ENCODE results near the gene TOMM20. TPM values are rescaled to one million over a fixed set of nuclear protein-coding genes. Genes with fewer than 3 reads are reported as not detected.

Gene TOMM20
- total and polyA plus RNA-seq, 9 of the 15 experiments (the other 6 are each of a cell fraction or from before 2014, with no cell fraction given), result 70.6 to 334 (median 159) TPM

GRCh38 chr1:235093013-235093695 is 35.5 kb downstream of the TOMM20 start (continued):
- TF ChIP-seq POLR2G (IDR thresholded peaks at IDR 0.05; ENCODE audit: low read depth, low read length) (no peak), NFRKB (IDR thresholded peaks at IDR 0.05; ENCODE audit: low read depth) (no peak), KLF16 (IDR thresholded peaks at IDR 0.05) (no peak), CREM (IDR thresholded peaks at IDR 0.05; ENCODE audit: low read depth) (0 out of 2 replicates have a peak, but pooled peaks have one; percentile 7), E2F8 (IDR thresholded peaks at IDR 0.05; ENCODE audit: low read depth, partially characterized antibody) (no peak), ARHGAP35 (IDR thresholded peaks at IDR 0.05; ENCODE audit: partially characterized antibody) (no peak), U2AF2 (optimal IDR thresholded peaks at IDR 0.05; ENCODE audit: low read depth, low read length) (no peak), CHD2 (IDR thresholded peaks at IDR 0.05; ENCODE audit: low read depth, low read length) (no peak), ZNF280A (IDR thresholded peaks at IDR 0.05; ENCODE audit: low read depth, partially characterized antibody) (no peak), ZFP1 (CRISPR knock-in tag; IDR thresholded peaks at IDR 0.05) (no peak)
- TF ChIP-seq, protein P1, sequence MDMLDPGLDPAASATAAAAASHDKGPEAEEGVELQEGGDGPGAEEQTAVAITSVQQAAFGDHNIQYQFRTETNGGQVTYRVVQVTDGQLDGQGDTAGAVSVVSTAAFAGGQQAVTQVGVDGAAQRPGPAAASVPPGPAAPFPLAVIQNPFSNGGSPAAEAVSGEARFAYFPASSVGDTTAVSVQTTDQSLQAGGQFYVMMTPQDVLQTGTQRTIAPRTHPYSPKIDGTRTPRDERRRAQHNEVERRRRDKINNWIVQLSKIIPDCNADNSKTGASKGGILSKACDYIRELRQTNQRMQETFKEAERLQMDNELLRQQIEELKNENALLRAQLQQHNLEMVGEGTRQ (CRISPR knock-in tag; IDR thresholded peaks at IDR 0.05), result no peak
- TF ChIP-seq, protein P2, sequence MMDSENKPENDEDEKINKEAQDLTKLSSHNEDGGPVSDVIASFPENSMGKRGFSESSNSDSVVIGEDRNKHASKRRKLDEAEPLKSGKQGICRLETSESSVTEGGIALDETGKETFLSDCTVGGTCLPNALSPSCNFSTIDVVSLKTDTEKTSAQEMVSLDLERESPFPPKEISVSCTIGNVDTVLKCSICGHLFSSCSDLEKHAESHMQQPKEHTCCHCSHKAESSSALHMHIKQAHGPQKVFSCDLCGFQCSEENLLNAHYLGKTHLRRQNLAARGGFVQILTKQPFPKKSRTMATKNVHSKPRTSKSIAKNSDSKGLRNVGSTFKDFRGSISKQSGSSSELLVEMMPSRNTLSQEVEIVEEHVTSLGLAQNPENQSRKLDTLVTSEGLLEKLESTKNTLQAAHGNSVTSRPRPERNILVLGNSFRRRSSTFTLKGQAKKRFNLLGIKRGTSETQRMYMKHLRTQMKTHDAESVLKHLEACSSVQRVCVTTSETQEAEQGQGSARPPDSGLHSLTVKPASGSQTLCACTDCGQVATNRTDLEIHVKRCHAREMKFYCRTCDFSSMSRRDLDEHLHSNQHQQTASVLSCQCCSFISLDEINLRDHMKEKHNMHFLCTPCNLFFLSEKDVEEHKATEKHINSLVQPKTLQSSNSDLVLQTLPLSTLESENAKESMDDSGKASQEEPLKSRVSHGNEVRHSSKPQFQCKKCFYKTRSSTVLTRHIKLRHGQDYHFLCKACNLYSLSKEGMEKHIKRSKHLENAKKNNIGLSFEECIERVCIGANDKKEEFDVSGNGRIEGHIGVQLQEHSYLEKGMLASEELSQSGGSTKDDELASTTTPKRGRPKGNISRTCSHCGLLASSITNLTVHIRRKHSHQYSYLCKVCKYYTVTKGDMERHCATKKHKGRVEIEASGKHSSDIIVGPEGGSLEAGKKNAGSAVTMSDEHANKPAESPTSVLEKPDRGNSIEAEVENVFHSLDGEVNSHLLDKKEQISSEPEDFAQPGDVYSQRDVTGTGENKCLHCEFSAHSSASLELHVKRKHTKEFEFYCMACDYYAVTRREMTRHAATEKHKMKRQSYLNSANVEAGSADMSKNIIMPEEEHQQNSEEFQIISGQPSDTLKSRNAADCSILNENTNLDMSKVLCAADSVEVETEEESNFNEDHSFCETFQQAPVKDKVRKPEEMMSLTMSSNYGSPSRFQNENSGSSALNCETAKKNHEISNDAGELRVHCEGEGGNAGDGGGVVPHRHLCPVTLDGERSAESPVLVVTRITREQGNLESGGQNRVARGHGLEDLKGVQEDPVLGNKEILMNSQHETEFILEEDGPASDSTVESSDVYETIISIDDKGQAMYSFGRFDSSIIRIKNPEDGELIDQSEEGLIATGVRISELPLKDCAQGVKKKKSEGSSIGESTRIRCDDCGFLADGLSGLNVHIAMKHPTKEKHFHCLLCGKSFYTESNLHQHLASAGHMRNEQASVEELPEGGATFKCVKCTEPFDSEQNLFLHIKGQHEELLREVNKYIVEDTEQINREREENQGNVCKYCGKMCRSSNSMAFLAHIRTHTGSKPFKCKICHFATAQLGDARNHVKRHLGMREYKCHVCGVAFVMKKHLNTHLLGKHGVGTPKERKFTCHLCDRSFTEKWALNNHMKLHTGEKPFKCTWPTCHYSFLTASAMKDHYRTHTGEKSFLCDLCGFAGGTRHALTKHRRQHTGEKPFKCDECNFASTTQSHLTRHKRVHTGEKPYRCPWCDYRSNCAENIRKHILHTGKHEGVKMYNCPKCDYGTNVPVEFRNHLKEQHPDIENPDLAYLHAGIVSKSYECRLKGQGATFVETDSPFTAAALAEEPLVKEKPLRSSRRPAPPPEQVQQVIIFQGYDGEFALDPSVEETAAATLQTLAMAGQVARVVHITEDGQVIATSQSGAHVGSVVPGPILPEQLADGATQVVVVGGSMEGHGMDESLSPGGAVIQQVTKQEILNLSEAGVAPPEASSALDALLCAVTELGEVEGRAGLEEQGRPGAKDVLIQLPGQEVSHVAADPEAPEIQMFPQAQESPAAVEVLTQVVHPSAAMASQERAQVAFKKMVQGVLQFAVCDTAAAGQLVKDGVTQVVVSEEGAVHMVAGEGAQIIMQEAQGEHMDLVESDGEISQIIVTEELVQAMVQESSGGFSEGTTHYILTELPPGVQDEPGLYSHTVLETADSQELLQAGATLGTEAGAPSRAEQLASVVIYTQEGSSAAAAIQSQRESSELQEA (IDR thresholded peaks at IDR 0.05; ENCODE audit: low read depth), result no peak
